GM23338 (cell line): Measurements from ENCODE around the gene PTGS1. TPM values are rescaled to one million over a fixed set of nuclear protein-coding genes. Genes with fewer than 3 reads are reported as not detected.

Source experiments
- ATAC-seq: fragments of 200-7000 bp; cut with Tn5 transposase; 3 replicates; pipeline ENCODE4 v1.9.1; 2020
- DNase-seq: peaks from one replicate; pipeline ENCODE4 v3.0.0-alpha.2; 2015; ENCODE audit warnings: low spot score
- H2AFZ ChIP-seq: fragments of 200-600 bp; sonication (generic); 2 replicates; pipeline ENCODE4 v1.8.0; 2016; ENCODE audit warnings: antibody characterized with exemption, mild to moderate bottlenecking, moderate library complexity
- H3F3A ChIP-seq: fragments of 200-600 bp; sonication (generic); replicated peaks from 2 replicates; pipeline ENCODE4 v1.8.0; 2017; ENCODE audit warnings: antibody characterized with exemption, mixed run types, low read depth
- H3K27ac ChIP-seq: fragments of 200-600 bp; sonication (generic); 2 replicates; pipeline ENCODE4 v1.6.1; 2016; ENCODE audit warnings: low read depth
- H3K27me3 ChIP-seq: fragments of 200-600 bp; sonication (generic); 2 replicates; pipeline ENCODE4 v1.8.0; 2016; ENCODE audit warnings: mild to moderate bottlenecking, mixed run types, moderate library complexity; ENCODE audit not compliant: insufficient read depth
- H3K36me3 ChIP-seq: fragments of 200-600 bp; sonication (generic); 2 replicates; pipeline ENCODE4 v1.8.0; 2016; ENCODE audit warnings: mild to moderate bottlenecking; ENCODE audit not compliant: insufficient read depth
- H3K4me1 ChIP-seq: fragments of 200-600 bp; sonication (generic); 2 replicates; pipeline ENCODE4 v1.8.0; 2016; ENCODE audit warnings: mild to moderate bottlenecking, moderate library complexity; ENCODE audit not compliant: insufficient read depth
- H3K4me2 ChIP-seq: fragments of 200-600 bp; sonication (generic); 2 replicates; pipeline ENCODE4 v1.7.1; 2017; ENCODE audit warnings: mixed run types
- H3K4me3 ChIP-seq: fragments of 200-600 bp; sonication (generic); 2 replicates; pipeline ENCODE4 v1.6.1; 2016; ENCODE audit warnings: mixed run types
- H3K79me2 ChIP-seq: fragments of 200-600 bp; sonication (generic); replicated peaks from 2 replicates; pipeline ENCODE4 v1.8.0; 2017; ENCODE audit warnings: mild to moderate bottlenecking; ENCODE audit not compliant: insufficient read depth
- H3K9me2 ChIP-seq: fragments of 200-600 bp; sonication (generic); 2 replicates; pipeline ENCODE4 v1.8.0; 2017; ENCODE audit not compliant: insufficient read depth
- H4K20me1 ChIP-seq: fragments of 200-600 bp; sonication (generic); replicated peaks from 2 replicates; pipeline ENCODE4 v1.8.0; 2017; ENCODE audit warnings: mild to moderate bottlenecking; ENCODE audit not compliant: insufficient read depth
- H3K27ac Mint-ChIP-seq: 2 replicates; pipeline ENCODE4 v1.8.0; 2020; ENCODE audit warnings: inconsistent platforms, mild to moderate bottlenecking, moderate library complexity, mixed read lengths
- H3K27me3 Mint-ChIP-seq: 3 replicates; pipeline ENCODE4 v1.8.0; 2022; ENCODE audit warnings: low read depth, mild to moderate bottlenecking, moderate library complexity, mixed read lengths, inconsistent platforms; ENCODE audit not compliant: insufficient read depth, poor library complexity
- H3K36me3 Mint-ChIP-seq: 3 replicates; pipeline ENCODE4 v1.8.0; 2021; ENCODE audit warnings: low read depth, mild to moderate bottlenecking, inconsistent platforms, moderate library complexity, mixed read lengths
- H3K4me1 Mint-ChIP-seq: 3 replicates; pipeline ENCODE4 v1.8.0; 2020; ENCODE audit warnings: mild to moderate bottlenecking, inconsistent platforms, mixed read lengths
- H3K4me3 Mint-ChIP-seq: 3 replicates; pipeline ENCODE4 v1.8.0; 2021; ENCODE audit warnings: moderate library complexity, mild to moderate bottlenecking, inconsistent platforms, mixed read lengths
- H3K9me3 Mint-ChIP-seq: 3 replicates; pipeline ENCODE4 v1.8.0; 2020; ENCODE audit warnings: moderate library complexity, mild to moderate bottlenecking, inconsistent platforms, mixed read lengths
- CREB1 ChIP-seq: fragments of 250-450 bp; sonication (Bioruptor Pico); IDR thresholded peaks from 2 replicates; pipeline ENCODE4 v1.5.0; 2020; ENCODE audit warnings: low read depth, mild to moderate bottlenecking, moderate library complexity
- JUNB ChIP-seq: IDR thresholded peaks from one replicate; pipeline ENCODE4 v1.6.1; 2016; ENCODE audit warnings: antibody characterized with exemption; ENCODE audit not compliant: unreplicated experiment
- POLR2AphosphoS5 ChIP-seq: IDR thresholded peaks from 2 replicates; pipeline ENCODE4 v1.6.1; 2016; ENCODE audit warnings: antibody characterized with exemption, low read depth
- STAT1 ChIP-seq: IDR thresholded peaks from one replicate; pipeline ENCODE4 v1.6.1; 2016; ENCODE audit warnings: antibody characterized with exemption; ENCODE audit not compliant: unreplicated experiment
- polyA plus RNA-seq: library from polyadenylated mRNA; unstranded; fragments of >200 nt; fragmentation: Nextera tagmentation; extraction: Ambion mirVana; gene quantifications from 2 replicates; pipeline ENCODE4 v1.2.1, GENCODE V29; 2016
- total RNA-seq: library from RNA; depleted of rRNA; stranded (reverse); fragments of >200 nt; shearing (Covaris generic); gene quantifications from 2 replicates; pipeline ENCODE4 v1.2.3, GENCODE V29; 2014
- TF ChIP-seq, protein P1 (sequence below): IDR thresholded peaks from one replicate; pipeline ENCODE4 v1.6.1; 2018; ENCODE audit warnings: antibody characterized with exemption; ENCODE audit not compliant: unreplicated experiment
- TF ChIP-seq, protein P2 (sequence below): fragments of 250-450 bp; sonication (Bioruptor Pico); IDR thresholded peaks from 2 replicates; pipeline ENCODE4 v1.5.0; 2020; ENCODE audit warnings: mild to moderate bottlenecking, moderate library complexity

PTGS1 gene
- total and polyA plus RNA-seq, 2 experiments from 2014 or later: 0.48 to 1.3 TPM

GRCh38 chr9:122340161-122340560, 30.7 kb upstream of the PTGS1 start (continued):
- TF ChIP-seq, protein P1, sequence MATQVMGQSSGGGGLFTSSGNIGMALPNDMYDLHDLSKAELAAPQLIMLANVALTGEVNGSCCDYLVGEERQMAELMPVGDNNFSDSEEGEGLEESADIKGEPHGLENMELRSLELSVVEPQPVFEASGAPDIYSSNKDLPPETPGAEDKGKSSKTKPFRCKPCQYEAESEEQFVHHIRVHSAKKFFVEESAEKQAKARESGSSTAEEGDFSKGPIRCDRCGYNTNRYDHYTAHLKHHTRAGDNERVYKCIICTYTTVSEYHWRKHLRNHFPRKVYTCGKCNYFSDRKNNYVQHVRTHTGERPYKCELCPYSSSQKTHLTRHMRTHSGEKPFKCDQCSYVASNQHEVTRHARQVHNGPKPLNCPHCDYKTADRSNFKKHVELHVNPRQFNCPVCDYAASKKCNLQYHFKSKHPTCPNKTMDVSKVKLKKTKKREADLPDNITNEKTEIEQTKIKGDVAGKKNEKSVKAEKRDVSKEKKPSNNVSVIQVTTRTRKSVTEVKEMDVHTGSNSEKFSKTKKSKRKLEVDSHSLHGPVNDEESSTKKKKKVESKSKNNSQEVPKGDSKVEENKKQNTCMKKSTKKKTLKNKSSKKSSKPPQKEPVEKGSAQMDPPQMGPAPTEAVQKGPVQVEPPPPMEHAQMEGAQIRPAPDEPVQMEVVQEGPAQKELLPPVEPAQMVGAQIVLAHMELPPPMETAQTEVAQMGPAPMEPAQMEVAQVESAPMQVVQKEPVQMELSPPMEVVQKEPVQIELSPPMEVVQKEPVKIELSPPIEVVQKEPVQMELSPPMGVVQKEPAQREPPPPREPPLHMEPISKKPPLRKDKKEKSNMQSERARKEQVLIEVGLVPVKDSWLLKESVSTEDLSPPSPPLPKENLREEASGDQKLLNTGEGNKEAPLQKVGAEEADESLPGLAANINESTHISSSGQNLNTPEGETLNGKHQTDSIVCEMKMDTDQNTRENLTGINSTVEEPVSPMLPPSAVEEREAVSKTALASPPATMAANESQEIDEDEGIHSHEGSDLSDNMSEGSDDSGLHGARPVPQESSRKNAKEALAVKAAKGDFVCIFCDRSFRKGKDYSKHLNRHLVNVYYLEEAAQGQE: no peak
- TF ChIP-seq POLR2AphosphoS5 (no peak), STAT1 (no peak), CREB1 (no peak), JUNB (no peak)

DNA sequence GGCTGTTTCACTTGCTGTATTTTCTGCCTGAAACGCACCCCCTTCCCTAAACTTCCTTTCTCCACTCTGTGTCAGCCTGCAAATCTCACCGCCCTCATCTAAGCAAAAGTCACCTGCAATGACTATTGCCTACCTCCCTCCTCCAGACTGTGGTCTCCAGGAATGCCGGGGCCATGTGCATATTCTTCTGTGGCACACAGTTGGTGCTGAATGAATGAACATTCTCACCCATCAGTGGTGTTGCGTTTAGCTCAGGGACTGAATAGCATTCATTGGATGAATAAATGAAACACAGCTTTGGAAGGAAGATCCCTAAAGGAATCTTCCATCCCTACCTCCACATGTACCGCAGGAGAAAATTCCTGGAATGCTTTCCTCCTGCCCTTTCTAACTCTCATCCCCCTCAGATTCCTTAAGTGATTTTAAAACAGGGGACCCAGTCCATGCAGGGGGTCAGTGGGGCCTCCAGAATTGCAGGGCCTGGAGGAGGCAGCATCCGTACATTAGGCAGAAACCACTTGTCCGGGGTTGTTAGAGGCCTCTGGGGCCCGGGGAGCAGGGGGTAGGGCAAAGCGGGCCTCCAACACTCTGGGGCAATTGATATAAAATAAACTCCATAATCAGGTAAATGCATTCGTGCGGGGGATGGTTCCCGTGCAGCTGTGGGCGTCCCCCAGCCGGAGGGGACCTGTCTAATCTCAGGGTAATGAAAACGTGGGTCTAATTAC, 28.3 kb upstream of the PTGS1 start:
- H2AFZ ChIP-seq: no peak overlapping the region
- H4K20me1 ChIP-seq: no peaks in the 10 kb centered on the region
- H3K79me2 ChIP-seq: no peaks in the 10 kb centered on the region
- DNase-seq: peak; percentile 71
- Mint-ChIP-seq H3K9me3 (no peaks in the 10 kb centered on the region), H3K4me3 (peak overlapping the region; percentile 3; the same call in 1 of the 3 replicates), H3K27me3 (peaks cover 35% of the 10 kb centered on the region), H3K4me1 (peaks cover 52% of the 10 kb centered on the region), H3K27ac (peak overlapping the region; percentile 8; the same call in 1 of the 2 replicates), H3K36me3 (no peaks in the 10 kb centered on the region)
- H3K27me3 ChIP-seq: peaks cover 20% of the 10 kb centered on the region
- no peaks in the 10 kb centered on the region for H3K36me3 ChIP-seq
- H3K9me2 ChIP-seq: no peaks in the 10 kb centered on the region
- H3K4me1 ChIP-seq: peaks cover 37% of the 10 kb centered on the region
- peak; percentile 22 for ATAC-seq
- H3K27ac ChIP-seq: peak overlapping the region; percentile 37; the same call in 1 of the 2 replicates
- H3K4me2 ChIP-seq: peak overlapping the region; percentile 22
- H3K4me3 ChIP-seq: no peak overlapping the region
- TF ChIP-seq, protein P2, sequence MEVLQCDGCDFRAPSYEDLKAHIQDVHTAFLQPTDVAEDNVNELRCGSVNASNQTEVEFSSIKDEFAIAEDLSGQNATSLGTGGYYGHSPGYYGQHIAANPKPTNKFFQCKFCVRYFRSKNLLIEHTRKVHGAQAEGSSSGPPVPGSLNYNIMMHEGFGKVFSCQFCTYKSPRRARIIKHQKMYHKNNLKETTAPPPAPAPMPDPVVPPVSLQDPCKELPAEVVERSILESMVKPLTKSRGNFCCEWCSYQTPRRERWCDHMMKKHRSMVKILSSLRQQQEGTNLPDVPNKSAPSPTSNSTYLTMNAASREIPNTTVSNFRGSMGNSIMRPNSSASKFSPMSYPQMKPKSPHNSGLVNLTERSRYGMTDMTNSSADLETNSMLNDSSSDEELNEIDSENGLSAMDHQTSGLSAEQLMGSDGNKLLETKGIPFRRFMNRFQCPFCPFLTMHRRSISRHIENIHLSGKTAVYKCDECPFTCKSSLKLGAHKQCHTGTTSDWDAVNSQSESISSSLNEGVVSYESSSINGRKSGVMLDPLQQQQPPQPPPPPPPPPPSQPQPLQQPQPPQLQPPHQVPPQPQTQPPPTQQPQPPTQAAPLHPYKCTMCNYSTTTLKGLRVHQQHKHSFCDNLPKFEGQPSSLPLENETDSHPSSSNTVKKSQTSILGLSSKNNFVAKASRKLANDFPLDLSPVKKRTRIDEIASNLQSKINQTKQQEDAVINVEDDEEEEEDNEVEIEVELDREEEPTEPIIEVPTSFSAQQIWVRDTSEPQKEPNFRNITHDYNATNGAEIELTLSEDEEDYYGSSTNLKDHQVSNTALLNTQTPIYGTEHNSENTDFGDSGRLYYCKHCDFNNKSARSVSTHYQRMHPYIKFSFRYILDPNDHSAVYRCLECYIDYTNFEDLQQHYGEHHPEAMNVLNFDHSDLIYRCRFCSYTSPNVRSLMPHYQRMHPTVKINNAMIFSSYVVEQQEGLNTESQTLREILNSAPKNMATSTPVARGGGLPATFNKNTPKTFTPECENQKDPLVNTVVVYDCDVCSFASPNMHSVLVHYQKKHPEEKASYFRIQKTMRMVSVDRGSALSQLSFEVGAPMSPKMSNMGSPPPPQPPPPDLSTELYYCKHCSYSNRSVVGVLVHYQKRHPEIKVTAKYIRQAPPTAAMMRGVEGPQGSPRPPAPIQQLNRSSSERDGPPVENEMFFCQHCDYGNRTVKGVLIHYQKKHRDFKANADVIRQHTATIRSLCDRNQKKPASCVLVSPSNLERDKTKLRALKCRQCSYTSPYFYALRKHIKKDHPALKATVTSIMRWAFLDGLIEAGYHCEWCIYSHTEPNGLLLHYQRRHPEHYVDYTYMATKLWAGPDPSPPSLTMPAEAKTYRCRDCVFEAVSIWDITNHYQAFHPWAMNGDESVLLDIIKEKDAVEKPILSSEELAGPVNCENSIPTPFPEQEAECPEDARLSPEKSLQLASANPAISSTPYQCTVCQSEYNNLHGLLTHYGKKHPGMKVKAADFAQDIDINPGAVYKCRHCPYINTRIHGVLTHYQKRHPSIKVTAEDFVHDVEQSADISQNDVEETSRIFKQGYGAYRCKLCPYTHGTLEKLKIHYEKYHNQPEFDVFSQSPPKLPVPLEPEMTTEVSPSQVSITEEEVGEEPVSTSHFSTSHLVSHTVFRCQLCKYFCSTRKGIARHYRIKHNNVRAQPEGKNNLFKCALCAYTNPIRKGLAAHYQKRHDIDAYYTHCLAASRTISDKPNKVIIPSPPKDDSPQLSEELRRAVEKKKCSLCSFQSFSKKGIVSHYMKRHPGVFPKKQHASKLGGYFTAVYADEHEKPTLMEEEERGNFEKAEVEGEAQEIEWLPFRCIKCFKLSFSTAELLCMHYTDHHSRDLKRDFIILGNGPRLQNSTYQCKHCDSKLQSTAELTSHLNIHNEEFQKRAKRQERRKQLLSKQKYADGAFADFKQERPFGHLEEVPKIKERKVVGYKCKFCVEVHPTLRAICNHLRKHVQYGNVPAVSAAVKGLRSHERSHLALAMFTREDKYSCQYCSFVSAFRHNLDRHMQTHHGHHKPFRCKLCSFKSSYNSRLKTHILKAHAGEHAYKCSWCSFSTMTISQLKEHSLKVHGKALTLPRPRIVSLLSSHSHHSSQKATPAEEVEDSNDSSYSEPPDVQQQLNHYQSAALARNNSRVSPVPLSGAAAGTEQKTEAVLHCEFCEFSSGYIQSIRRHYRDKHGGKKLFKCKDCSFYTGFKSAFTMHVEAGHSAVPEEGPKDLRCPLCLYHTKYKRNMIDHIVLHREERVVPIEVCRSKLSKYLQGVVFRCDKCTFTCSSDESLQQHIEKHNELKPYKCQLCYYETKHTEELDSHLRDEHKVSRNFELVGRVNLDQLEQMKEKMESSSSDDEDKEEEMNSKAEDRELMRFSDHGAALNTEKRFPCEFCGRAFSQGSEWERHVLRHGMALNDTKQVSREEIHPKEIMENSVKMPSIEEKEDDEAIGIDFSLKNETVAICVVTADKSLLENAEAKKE: 0 out of 2 replicates have a peak, but pooled peaks have one; percentile 20
- no peak for TF ChIP-seq POLR2AphosphoS5
- H3F3A ChIP-seq: 0 out of 2 replicates have a peak, but pooled peaks cover 6% of the 10 kb centered on the region
